ENCODE results near the gene ACOT7.

The ACOT7 gene

GRCh38 chr1:6424619-6425593, 31.3 kb upstream of the ACOT7 start, which contains the start of gene ESPN:
Gene ESPN (plus strand): TSS chr1:6424776. CDS start chr1:6424956, 180 bp downstream.
- in situ Hi-C loops (cut with MboI; ENCODE audit: low sequenced_read_pairs), result loop anchor here (25.0 kb wide), 1 partner anchor 163 kb away; the partner anchor contains the start of gene GPR153

- in situ Hi-C loops (cut with MboI; ENCODE audit: low sequenced_read_pairs), result loop anchor here (25.0 kb wide), 1 partner anchor 162 kb away; the partner anchor contains the start of gene GPR153
These were observed 30.5 kb upstream of the ACOT7 start for GRCh38 chr1:6424000-6424565.

- in situ Hi-C loops (cut with MboI; ENCODE audit: low sequenced_read_pairs), result loop anchor here (25.0 kb wide), 1 partner anchor 161 kb away; the partner anchor contains the start of gene GPR153
These were observed 29.9 kb upstream of the ACOT7 start for GRCh38 chr1:6423321-6423999.

GRCh38 chr1:6421266-6421665, 27.7 kb upstream of the ACOT7 start:
- in situ Hi-C loops (cut with MboI; ENCODE audit: low sequenced_read_pairs), result loop anchor here (25.0 kb wide), 1 partner anchor 159 kb away; the partner anchor contains the start of gene GPR153

- in situ Hi-C loops (cut with MboI; ENCODE audit: low sequenced_read_pairs), result loop anchor here (25.0 kb wide), 1 partner anchor 158 kb away; the partner anchor contains the start of gene GPR153
These were observed 27.0 kb upstream of the ACOT7 start for GRCh38 chr1:6420454-6421042.

- in situ Hi-C loops (cut with MboI; ENCODE audit: low sequenced_read_pairs), result loop anchor here (25.0 kb wide), 1 partner anchor 158 kb away; the partner anchor contains the start of gene GPR153
These were observed 26.4 kb upstream of the ACOT7 start, which contains the start of gene HES2 for GRCh38 chr1:6419804-6420453. Gene HES2 (minus strand): TSS chr1:6419919. CDS start chr1:6419820, 99 bp downstream.

- in situ Hi-C loops (cut with MboI; ENCODE audit: low sequenced_read_pairs), result loop anchor here (25.0 kb wide), 1 partner anchor 157 kb away; the partner anchor contains the start of gene GPR153
These were observed 25.8 kb upstream of the ACOT7 start for GRCh38 chr1:6419397-6419803.

- in situ Hi-C loops (cut with MboI; ENCODE audit: low sequenced_read_pairs), result loop anchor here (25.0 kb wide), 1 partner anchor 157 kb away; the partner anchor contains the start of gene GPR153
These were observed 25.3 kb upstream of the ACOT7 start for GRCh38 chr1:6418668-6419396.

- in situ Hi-C loops (cut with MboI; ENCODE audit: low sequenced_read_pairs), result loop anchor here (25.0 kb wide), 1 partner anchor 156 kb away; the partner anchor contains the start of gene GPR153
These were observed 24.5 kb upstream of the ACOT7 start for GRCh38 chr1:6417961-6418667.

GRCh38 chr1:6416906-6417305, 23.3 kb upstream of the ACOT7 start:
- in situ Hi-C loops (cut with MboI; ENCODE audit: low sequenced_read_pairs), result loop anchor here (25.0 kb wide), 1 partner anchor 155 kb away; the partner anchor contains the start of gene GPR153

GRCh38 chr1:6416295-6416656, 22.7 kb upstream of the ACOT7 start:
- in situ Hi-C loops (cut with MboI; ENCODE audit: low sequenced_read_pairs), result loop anchor here (25.0 kb wide), 1 partner anchor 154 kb away; the partner anchor contains the start of gene GPR153

GRCh38 chr1:6414881-6415626, 21.5 kb upstream of the ACOT7 start:
- in situ Hi-C loops (cut with MboI; ENCODE audit: low sequenced_read_pairs), result loop anchor here (25.0 kb wide), 1 partner anchor 153 kb away; the partner anchor contains the start of gene GPR153

- in situ Hi-C loops (cut with MboI; ENCODE audit: low sequenced_read_pairs), result loop anchor here (25.0 kb wide), 1 partner anchor 152 kb away; the partner anchor contains the start of gene GPR153
These were observed 20.9 kb upstream of the ACOT7 start for GRCh38 chr1:6414443-6414844.

- in situ Hi-C loops (cut with MboI; ENCODE audit: low sequenced_read_pairs), result loop anchor here (25.0 kb wide), 1 partner anchor 151 kb away; the partner anchor contains the start of gene GPR153
These were observed 19.3 kb upstream of the ACOT7 start for GRCh38 chr1:6412896-6413295.

- in situ Hi-C loops (cut with MboI; ENCODE audit: low sequenced_read_pairs), result loop anchor here (25.0 kb wide), 1 partner anchor 148 kb away; the partner anchor contains the start of gene GPR153
These were observed 16.8 kb upstream of the ACOT7 start for GRCh38 chr1:6410248-6410893.

- in situ Hi-C loops (cut with MboI; ENCODE audit: low sequenced_read_pairs), result loop anchor here (25.0 kb wide), 1 partner anchor 147 kb away; the partner anchor contains the start of gene GPR153
These were observed 16.2 kb upstream of the ACOT7 start for GRCh38 chr1:6409733-6410132.
